ENCODE results near the gene CDC42EP3. TPM values are rescaled to one million over a fixed set of nuclear protein-coding genes. Genes with fewer than 3 reads are reported as not detected.

The CDC42EP3 gene
- polyA plus RNA-seq, 1 donor from 2014 or later: 68.3 TPM

DNA sequence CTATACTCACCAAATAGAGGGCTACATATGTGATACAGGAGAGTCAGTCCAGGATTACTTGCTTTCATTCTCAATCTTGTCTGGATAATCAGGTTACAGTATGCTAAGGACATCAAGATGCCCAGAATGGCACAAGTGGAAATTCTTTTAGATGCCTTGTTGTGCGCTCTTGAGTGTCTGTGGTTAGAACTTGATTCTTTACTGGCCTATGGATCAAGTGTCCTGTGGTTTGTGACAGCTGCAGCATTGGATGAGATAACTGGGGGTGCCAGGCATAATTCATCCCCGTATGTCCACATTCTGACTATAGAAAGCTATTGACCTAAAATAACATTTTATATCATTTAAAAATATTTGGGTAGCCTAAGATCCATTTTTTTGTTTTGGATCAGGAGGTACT is 40.1 kb downstream of the CDC42EP3 start:
- Mint-ChIP-seq H3K27me3 (no peaks in the 10 kb centered on the region), H3K4me3 (no peak overlapping the region), H3K4me1 (peaks cover 29 to 44% (median 40%) of the 10 kb centered on the region in 3 donors), H3K9me3 (no peaks in the 10 kb centered on the region), H3K36me3 (peaks cover 3% of the 10 kb centered on the region), H3K27ac (no peak overlapping the region)

DNA sequence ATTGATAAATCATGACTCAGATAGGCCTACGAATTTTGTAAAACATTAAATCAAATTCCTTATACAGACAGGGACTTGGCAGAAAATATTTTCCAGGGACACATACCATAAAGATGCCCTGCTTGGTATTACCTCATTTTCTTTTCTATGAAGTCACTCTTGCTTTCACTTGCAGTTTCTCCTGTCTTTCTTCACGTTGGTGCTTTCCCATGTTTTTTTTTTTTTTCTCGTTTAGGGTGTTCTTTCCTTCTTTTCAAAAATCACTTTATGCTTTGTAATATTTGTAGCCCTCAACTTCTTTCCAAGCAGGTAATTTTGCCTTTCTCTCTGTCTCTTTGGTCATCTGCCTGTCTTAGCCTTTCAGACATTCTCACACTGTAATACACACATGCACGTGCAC is 40.7 kb downstream of the CDC42EP3 start:
- no peak overlapping the region for H3K4me3 Mint-ChIP-seq
- H3K4me1 Mint-ChIP-seq: peaks cover 31 to 44% (median 40%) of the 10 kb centered on the region in 3 donors
- H3K27ac Mint-ChIP-seq: no peak overlapping the region
- no peaks in the 10 kb centered on the region for H3K9me3 Mint-ChIP-seq
- H3K27me3 Mint-ChIP-seq: no peaks in the 10 kb centered on the region
- peaks cover 3% of the 10 kb centered on the region for H3K36me3 Mint-ChIP-seq

DNA sequence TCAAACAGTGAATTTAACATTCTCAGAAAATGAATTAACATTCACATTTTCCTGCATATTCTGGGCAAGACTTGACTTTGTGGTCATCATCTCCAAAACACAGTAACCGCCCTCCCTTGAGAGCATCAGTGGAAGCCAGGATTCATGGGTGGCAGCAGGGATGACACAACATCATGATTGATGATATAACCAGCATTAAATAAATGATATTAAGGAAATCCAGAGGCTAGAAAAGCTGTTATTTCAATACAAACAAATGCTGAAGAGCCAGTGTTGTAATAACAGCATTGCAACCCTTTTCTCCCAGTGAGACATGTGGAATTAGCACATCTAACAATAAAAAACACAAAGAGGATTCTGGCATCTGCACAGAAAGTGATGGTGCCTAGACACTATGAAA is 41.1 kb downstream of the CDC42EP3 start:
- H3K27ac Mint-ChIP-seq: no peak overlapping the region
- H3K4me3 Mint-ChIP-seq: no peak overlapping the region
- peaks cover 28 to 44% (median 40%) of the 10 kb centered on the region in 3 donors for H3K4me1 Mint-ChIP-seq
- H3K27me3 Mint-ChIP-seq: no peaks in the 10 kb centered on the region
- H3K9me3 Mint-ChIP-seq: no peaks in the 10 kb centered on the region
- H3K36me3 Mint-ChIP-seq: peaks cover 3% of the 10 kb centered on the region

DNA sequence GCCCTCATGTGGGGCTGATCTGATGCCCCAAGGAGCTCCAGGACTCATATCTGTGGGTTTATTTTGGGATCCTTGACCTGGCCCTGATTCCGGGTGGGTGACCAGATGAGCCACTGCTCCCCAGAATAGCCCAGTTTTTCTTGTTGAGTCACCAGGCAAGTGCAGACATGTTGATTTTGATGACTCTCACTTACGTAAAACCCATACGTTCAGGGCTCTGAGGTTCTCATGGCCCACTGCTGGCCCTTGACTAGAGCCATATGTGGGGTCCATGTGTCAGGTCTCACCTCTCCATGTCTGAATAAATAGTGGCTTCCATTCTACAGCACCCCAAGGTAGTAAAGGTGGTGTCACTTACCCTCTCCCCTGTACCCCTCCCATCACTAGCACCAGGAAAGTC is 41.9 kb downstream of the CDC42EP3 start:
- H3K36me3 Mint-ChIP-seq: peaks cover 3% of the 10 kb centered on the region
- H3K27me3 Mint-ChIP-seq: no peaks in the 10 kb centered on the region
- no peak overlapping the region for H3K4me3 Mint-ChIP-seq
- H3K9me3 Mint-ChIP-seq: no peaks in the 10 kb centered on the region
- H3K4me1 Mint-ChIP-seq: peaks cover 28 to 44% (median 40%) of the 10 kb centered on the region in 3 donors
- H3K27ac Mint-ChIP-seq: peak overlapping the region in 1 of 3 donors; percentile 26

DNA sequence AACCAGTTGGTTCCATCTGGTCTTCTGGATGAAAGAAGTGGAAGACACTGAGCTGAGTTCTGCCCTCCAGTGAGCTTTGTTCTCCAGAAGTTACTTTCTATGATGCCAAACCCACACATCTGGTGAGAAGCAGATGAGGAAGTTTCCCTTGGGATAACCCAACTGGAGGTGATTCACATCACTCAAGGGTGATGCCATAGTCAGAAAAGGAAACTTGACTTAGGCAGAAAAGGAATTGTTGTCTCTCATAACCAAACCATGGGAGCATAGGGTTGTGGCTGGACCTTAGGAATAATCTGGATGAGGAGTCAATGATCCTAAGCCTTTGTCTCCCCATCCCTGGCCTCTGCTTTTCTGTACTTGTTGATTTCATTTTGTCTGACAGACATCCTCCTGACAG is 43.7 kb downstream of the CDC42EP3 start:
- no peaks in the 10 kb centered on the region for H3K27me3 Mint-ChIP-seq
- H3K4me3 Mint-ChIP-seq: peak overlapping the region in 1 of 4 donors; percentile 8
- H3K36me3 Mint-ChIP-seq: peaks cover 3% of the 10 kb centered on the region
- H3K27ac Mint-ChIP-seq: no peak overlapping the region
- H3K4me1 Mint-ChIP-seq: peaks cover 38 to 52% (median 49%) of the 10 kb centered on the region in 3 donors
- H3K9me3 Mint-ChIP-seq: no peaks in the 10 kb centered on the region

DNA sequence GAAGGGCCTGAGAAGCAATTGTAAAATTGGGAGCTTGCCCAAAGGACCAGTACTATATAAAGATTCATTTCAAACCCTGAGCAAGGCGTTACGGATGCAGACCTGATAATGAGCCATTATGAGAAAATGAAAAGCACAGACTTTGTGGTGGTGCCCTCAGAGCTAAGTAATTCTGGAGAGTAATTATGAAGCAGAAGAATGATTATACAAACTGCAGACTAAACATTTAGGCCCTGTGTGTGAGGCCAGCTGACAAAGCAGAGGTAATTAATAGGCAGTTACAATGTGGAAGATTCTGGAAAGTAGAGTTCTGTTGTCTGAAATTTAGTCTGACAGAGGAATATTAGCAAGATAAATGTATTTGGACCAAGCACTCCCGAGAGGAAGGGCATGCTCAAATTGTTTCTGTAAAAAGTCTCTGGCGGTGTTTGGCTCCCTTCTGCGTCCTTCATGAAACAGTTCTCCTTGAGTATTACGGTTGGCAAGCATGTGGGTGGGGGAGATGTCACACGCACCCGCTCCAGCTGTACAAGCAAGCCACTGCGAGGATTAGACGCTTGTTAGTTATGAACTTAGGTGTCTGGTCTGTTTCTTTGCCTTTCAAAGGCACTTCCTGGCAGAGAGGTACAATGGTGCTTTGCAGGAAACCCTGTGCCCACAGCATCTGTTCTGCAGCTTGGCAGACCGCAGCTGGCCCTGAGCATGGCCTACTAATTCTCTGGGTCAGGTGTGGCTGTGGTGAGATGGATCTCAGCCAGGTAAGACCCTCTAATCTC is 45.5 kb downstream of the CDC42EP3 start:
- H3K4me1 Mint-ChIP-seq: peaks cover 53 to 64% (median 61%) of the 10 kb centered on the region in 3 donors

DNA sequence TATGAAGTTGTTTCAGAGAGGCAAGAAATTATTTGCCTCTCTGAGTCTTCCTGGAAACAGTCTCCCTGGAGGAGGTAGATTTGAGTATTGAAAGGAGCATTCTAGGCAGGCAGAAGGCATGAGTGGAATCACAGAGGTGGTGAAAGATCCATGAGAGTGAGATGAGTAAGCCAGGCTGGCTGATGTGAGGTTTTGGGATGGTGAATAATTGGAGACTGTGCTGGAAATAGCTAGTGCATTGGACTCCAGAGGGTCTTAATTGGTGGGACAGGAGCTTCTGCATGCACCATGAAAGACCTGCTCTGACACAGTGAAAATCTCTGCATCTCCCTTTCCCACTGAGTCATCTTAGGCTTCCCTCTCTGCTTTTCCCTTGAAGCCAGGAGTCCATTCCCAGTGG is 46.3 kb downstream of the CDC42EP3 start:
- peaks cover 58 to 63% (median 58%) of the 10 kb centered on the region in 3 donors for H3K4me1 Mint-ChIP-seq
- no peaks in the 10 kb centered on the region for H3K27me3 Mint-ChIP-seq
- peaks cover 3% of the 10 kb centered on the region for H3K36me3 Mint-ChIP-seq
- H3K27ac Mint-ChIP-seq: peak overlapping the region; percentile 75 to 91 (median 80)
- H3K9me3 Mint-ChIP-seq: peaks cover 0 to 2% (median 0%) of the 10 kb centered on the region in 3 donors
- H3K4me3 Mint-ChIP-seq: peak overlapping the region; percentile 56 to 85 (median 60)

More for the DNA sequence above, 45.5 kb downstream of the CDC42EP3 start:
- H3K4me3 Mint-ChIP-seq: peak overlapping the region in 3 of 4 donors; percentile 2 to 85 (median 81)
- H3K27me3 Mint-ChIP-seq: no peaks in the 10 kb centered on the region
- H3K9me3 Mint-ChIP-seq: no peaks in the 10 kb centered on the region
- peak overlapping the region; percentile 1 to 91 (median 90) for H3K27ac Mint-ChIP-seq
- H3K36me3 Mint-ChIP-seq: peaks cover 3% of the 10 kb centered on the region

DNA sequence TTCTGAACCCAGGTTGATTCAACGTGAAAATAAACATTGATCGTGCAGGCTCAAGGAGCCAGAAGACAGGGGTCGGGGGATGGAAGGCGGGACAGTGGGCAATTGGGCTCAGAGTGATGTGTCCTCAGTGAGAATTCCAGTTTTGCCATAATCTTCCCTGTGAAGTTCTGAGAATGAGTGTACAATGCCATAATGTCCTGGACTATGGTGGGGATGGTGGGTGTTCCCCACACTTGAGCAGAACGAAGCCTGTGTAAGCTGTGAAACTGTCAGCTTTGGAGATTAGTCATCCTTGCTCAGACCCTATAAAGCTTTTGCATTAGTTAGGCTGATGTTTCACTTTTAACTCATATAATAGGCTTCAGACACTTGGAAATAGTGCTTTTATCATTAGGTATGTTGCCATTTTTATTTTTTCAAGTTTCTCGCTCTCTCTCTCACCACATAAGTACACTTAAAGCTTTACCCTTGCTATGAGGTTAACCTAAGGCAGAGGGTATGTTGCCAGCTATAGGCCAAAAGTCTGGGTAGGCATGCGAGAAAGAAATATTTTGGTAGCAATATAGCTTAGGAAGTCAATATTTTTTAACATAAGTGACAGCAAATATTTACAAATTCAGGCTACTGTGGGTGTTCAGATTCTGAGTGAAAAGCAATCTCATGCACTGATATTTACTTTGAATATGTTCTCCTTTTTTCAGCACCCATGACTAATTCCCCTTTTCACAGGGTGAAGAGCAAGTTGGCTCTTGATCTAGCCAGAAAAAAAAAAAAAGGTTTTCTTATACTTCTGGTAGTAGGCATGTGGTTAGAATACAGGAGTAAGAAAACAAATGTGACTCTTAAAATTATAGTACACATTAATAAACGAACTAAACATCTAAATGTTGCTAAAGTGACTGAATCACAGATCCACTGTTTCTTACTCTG is 47.2 kb downstream of the CDC42EP3 start:
- Mint-ChIP-seq H3K4me1 (peaks cover 58 to 67% (median 58%) of the 10 kb centered on the region in 3 donors), H3K9me3 (peaks cover 0 to 2% (median 0%) of the 10 kb centered on the region in 3 donors), H3K27me3 (no peaks in the 10 kb centered on the region), H3K27ac (peak overlapping the region; percentile 75 to 91 (median 80)), H3K36me3 (no peaks in the 10 kb centered on the region), H3K4me3 (peak overlapping the region; percentile 56 to 89 (median 64))

DNA sequence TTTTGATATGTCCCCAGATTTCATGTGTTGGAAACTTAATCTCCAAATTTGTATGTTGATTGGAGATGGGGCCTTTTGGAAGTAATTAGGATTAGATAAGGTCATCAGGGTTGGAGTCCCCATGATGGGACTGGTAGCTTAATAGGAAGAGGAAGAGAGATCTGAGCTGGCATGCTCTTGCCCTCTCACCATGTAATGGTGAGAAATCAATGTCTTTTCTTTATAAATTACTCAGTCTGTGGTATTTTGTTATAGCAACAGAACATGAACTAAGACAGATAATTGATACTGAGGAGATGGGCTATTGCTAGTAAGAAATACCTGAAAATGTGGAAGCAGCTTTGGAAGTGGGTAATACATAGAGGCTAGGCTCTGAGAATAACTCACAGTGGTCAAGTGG is 48.0 kb downstream of the CDC42EP3 start:
- H3K4me3 Mint-ChIP-seq: peak overlapping the region; percentile 13 to 64 (median 46)
- H3K27me3 Mint-ChIP-seq: no peaks in the 10 kb centered on the region
- H3K4me1 Mint-ChIP-seq: peaks cover 58 to 69% (median 60%) of the 10 kb centered on the region in 3 donors
- peaks cover 0 to 2% (median 0%) of the 10 kb centered on the region in 3 donors for H3K9me3 Mint-ChIP-seq
- H3K36me3 Mint-ChIP-seq: no peaks in the 10 kb centered on the region
- peak overlapping the region; percentile 74 to 91 (median 75) for H3K27ac Mint-ChIP-seq

DNA sequence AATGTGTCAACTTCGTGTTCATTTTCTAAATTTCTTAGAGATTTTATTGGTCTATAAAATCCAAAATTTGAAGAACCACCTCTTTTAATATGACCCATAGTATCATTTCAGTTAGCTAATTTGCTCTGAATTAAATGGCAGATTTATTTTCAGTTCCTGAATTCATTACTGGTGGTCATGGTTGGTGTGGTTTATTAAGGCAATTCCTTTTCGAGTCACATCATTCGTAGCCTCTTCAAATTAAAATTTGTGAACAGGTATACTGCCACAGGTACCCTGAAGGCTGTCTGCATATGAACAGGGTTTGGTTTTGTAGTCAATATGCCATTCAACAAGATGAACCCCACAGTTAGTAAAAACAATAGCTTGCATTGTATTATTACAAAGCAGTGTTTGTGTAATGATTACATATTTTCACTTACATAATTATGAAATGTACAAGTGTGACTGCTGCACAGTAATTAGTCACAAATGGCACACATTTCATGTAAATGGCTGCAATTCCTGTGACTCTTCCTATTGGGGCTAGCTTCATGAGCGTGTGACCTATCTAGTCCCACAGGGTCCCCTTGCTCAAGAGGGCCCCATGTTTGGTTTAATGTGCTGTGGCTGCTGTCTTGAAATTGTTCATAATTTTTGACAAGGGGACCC is 48.9 kb downstream of the CDC42EP3 start:
- peak overlapping the region in 2 of 3 donors; percentile 54 to 75 for H3K27ac Mint-ChIP-seq
- H3K9me3 Mint-ChIP-seq: peaks cover 0 to 2% (median 0%) of the 10 kb centered on the region in 3 donors
- H3K27me3 Mint-ChIP-seq: no peaks in the 10 kb centered on the region
- H3K4me1 Mint-ChIP-seq: peaks cover 58 to 72% (median 61%) of the 10 kb centered on the region in 3 donors
- H3K36me3 Mint-ChIP-seq: peaks cover 3% of the 10 kb centered on the region
- H3K4me3 Mint-ChIP-seq: peak overlapping the region in 2 of 4 donors; percentile 13 to 50

DNA sequence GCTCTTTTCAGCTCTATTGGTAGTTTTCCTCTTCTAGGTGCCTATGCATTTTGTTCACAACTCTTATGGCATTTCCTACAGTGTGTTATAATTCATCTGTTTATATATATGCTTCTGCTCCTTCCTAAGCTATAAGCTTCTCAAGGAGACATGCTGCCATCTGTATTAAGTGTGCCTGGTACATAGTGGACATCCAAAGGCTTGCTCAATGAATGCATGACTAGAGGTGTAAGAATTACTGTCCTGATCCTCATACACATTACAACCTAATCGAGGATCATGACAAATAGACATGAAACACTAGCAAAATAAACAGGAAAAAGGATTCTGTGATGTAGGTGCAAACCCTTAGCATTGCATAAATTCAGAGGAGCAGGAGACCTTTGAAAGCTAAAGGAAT is 50.2 kb downstream of the CDC42EP3 start:
- no peak overlapping the region for H3K4me3 Mint-ChIP-seq
- peaks cover 63 to 73% (median 63%) of the 10 kb centered on the region in 3 donors for H3K4me1 Mint-ChIP-seq
- no peak overlapping the region for H3K27ac Mint-ChIP-seq
- peaks cover 0 to 4% (median 2%) of the 10 kb centered on the region in 3 donors for H3K9me3 Mint-ChIP-seq
- H3K27me3 Mint-ChIP-seq: no peaks in the 10 kb centered on the region
- H3K36me3 Mint-ChIP-seq: peaks cover 3% of the 10 kb centered on the region

DNA sequence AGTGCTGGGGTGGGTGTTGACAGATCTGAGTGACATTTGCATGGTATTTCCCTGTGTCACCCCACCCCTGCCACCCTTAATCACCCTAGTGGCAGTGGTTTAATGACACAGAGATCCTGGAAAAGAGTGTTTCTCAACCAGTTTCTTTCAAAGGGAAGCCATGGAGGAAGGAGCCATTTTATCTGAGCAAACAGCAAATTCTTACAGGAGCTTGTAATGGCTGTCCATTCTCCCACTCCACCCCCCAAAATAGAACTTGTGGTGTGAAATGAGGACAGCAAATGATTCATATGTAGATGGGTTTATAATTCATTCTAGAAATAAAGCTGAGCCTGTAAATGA is 51.5 kb downstream of the CDC42EP3 start:
- Mint-ChIP-seq H3K27ac (no peak overlapping the region), H3K27me3 (no peaks in the 10 kb centered on the region), H3K4me1 (peaks cover 63 to 73% (median 67%) of the 10 kb centered on the region in 3 donors), H3K9me3 (peaks cover 0 to 4% (median 2%) of the 10 kb centered on the region in 3 donors), H3K4me3 (no peak overlapping the region), H3K36me3 (peaks cover 3% of the 10 kb centered on the region)

DNA sequence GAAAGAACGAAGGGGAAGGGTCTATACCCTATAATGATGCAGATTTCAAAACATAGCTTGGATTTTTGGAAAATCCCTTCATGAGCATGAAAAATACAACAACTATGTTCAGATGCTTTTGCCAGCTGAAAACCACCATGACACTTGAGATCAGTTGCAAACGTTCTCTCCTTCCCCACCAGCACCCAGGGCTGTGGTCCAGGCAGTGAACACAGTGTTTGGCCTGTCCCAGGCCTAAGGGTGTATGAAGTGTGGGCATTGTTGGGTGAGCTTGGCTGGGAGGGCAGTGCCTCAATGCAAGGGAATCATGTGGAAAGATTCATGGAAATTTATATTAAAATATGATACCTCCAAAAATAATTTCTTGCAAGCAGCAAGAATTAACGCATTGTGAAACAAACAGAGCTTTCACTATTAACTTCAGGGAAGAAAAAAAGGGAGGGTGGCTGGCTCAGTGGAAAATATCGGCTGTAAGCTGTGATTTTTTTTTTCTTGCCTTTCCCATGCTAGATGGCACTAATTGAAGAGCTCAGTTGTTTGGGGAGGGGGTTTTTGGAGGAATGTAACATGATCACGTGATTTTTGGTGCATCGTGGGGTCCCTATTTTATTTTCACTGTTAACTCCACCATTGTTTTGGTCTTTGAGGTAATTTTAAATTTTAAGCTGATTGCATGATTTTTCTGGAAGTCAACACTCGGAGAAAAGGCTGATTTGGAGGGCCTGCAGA is 52.0 kb downstream of the CDC42EP3 start:
- H3K4me3 Mint-ChIP-seq: peak overlapping the region in 3 of 4 donors; percentile 40 to 73 (median 49)
- H3K9me3 Mint-ChIP-seq: peaks cover 0 to 4% (median 2%) of the 10 kb centered on the region in 3 donors
- H3K27ac Mint-ChIP-seq: no peak overlapping the region
- peaks cover 3% of the 10 kb centered on the region for H3K36me3 Mint-ChIP-seq
- H3K27me3 Mint-ChIP-seq: no peaks in the 10 kb centered on the region
- H3K4me1 Mint-ChIP-seq: peaks cover 61 to 72% (median 65%) of the 10 kb centered on the region in 3 donors

DNA sequence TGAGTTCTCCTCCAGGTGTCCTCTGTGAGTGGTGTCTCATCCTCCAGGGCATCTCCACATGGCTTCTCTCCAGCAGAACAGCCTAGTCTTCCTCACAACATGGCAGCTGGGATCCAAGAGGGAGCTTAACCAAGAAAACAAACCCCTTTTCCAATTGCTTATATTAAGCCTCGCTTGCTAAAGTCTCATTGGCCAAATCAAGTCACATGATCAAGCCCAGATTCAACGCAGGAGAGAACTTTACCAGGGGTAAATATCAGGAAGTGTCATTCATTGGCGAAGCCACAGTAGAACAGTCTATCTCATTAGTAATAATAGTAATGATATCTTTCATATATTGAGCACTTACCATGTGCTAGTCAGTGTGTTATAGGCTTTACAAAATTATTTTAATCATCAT is 53.1 kb downstream of the CDC42EP3 start:
- peak overlapping the region; percentile 31 to 95 (median 91) for H3K27ac Mint-ChIP-seq
- peaks cover 0 to 4% (median 2%) of the 10 kb centered on the region in 3 donors for H3K9me3 Mint-ChIP-seq
- H3K4me1 Mint-ChIP-seq: peaks cover 50 to 61% (median 54%) of the 10 kb centered on the region in 3 donors
- peaks cover 3% of the 10 kb centered on the region for H3K36me3 Mint-ChIP-seq
- H3K27me3 Mint-ChIP-seq: no peaks in the 10 kb centered on the region
- H3K4me3 Mint-ChIP-seq: peak overlapping the region in 3 of 4 donors; percentile 14 to 84 (median 53)
